ENCODE measurements around the gene ANKRD12.
"Not testable (repeated sequence)": the region's sequence is repeated elsewhere in the genome, so short reads cannot be mapped to it uniquely, and the experiment has no call there.

The ANKRD12 gene

DNA sequence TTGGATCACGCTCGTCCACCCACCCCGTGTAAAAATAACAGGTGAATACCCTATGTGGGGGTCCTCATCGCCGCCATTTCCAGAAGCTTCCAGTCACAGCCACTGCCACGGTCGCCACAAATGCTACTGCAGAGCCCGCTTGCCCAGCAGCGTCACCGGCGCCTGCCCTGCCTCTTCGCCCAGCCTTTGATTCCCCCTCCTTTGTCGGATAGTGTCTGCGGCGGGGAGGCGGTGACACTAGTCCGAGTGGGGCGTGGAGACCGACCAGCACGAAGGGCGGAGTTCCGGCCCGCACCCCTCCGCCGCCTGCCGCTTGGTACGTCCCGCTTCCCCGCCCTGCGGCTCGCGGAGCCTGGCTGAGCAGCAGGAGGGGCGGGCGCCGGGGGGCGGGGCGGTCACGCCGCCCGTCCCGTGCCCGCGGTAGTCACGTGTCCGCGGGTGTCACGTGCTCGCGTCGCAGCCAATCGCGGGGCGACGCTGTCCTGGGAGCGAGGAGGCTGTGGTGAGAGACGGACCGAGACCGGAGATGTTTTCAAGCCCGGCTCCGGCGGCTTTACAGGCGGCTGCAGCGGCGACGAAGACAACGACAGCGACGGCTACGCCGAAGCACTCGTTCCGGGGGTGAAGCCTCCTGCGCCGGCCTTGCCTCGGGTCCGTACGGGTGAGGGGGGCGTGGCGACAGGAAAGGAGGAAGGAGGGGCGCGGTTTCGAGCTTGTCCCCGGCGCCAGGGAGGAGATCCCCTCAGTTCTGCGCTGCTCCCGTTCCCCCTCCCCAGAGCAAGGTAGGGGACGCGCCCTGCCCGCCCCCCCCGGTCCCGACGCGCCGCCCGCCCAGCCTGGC is at the start of gene ANKRD12:
ANKRD12 (plus strand) TSS at position 467 of the 841 bp plus-strand sequence. CDS start 45,652 bp downstream, outside the sequence.
- DNase-seq = peak; percentile 99

DNA sequence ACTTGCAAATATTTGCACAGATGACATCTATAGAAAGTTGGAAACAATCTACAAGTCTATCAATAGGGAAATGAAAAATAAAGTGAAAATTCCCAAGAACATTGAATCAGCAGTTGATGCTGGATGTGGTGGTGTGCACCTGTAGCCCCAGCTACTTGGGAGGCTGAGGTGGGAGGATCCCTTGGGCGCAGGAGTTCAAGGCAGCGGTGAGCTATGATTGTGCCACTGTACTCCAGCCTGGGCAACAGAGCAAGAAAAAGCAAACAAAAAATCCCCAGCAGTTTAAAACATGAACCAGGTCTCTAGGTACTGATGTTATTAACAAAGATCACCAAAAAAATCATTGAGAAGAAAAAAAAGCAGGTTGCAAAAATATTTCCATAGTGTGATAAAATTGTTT is 49.4 kb upstream of the ANKRD12 start:
- no peak for DNase-seq

DNA sequence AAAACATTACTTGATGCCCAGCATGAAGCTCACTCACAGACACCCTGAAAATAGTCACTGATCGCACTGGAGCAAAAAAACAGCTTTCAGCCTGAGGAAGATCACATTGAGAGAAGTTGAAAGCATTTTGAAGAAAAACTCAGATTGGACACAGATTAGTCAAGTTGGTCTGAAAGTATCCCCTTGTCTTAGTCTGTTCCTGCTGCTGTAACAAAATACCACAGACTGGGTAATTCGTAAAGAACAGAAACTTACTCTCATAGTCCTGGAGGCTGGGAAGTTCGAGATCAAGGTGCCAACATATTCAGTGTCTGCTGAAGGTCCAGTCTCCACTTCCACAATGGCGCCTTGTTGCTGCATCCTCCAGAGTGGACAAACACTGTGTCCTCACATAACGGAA is 48.3 kb upstream of the ANKRD12 start:
- DNase-seq = no peak

- DNase-seq = not testable (repeated sequence)
Observed at GRCh38 chr18:9088727-9089126, 47.9 kb upstream of the ANKRD12 start.

GRCh38 chr18:9090578-9090977 is 46.0 kb upstream of the ANKRD12 start:
- no peak for DNase-seq

- peak; percentile 64 for DNase-seq
Observed at GRCh38 chr18:9091066-9091476, 45.5 kb upstream of the ANKRD12 start.

GRCh38 chr18:9092665-9093064 is 43.9 kb upstream of the ANKRD12 start:
- no peak for DNase-seq

DNA sequence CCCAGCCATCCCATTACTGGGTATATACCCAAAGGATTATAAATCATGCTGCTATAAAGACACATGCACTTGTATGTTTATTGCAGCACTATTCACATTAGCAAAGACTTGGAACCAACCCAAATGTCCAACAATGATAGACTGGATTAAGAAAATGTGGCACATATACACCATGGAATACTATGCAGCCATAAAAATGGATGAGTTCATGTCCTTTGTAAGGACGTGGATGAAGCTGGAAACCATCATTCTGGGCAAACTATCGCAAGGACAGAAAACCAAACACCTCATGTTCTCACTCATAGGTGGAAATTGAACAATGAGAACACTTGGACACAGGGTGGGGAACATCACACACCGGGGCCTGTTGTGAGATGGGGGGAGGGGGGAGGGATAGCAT is 43.5 kb upstream of the ANKRD12 start:
- not testable (repeated sequence) for DNase-seq

GRCh38 chr18:9094307-9095226 is 42.0 kb upstream of the ANKRD12 start:
- no peak for DNase-seq

DNA sequence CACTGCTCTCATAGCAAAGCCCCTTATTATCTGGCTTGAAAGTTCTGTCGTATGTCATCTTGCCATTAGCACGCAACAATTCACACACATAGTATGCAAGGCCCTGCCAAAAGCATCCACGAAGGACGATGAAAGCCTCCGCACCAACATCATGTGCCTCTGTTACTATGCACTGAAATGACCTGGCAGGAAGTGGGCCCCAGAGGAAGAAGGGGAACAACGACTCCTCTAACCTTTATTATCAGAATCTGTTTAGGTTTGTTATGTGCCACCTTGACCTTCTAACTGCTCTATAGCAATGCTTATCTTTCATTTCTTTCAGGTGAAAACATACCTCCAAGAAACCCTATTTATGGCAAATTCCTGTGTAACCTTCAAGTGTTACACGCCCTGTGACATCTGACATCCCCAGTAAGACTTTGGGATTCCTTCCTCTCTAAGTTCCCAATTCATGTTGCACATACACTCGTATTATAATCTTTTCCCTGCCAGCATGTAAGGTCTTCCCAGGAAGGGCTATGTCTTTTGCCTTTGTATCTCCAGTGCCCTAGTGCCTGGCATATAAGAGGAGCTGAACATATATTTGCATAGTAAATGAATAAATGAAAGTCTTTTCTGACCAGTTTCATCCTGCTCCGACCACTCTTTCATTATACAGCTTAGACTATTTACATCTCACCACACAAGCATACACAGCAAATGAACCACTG is 41.1 kb upstream of the ANKRD12 start:
- DNase-seq = peak; percentile 70

- no peak for DNase-seq
Observed at GRCh38 chr18:9096007-9096371, 40.6 kb upstream of the ANKRD12 start.

DNA sequence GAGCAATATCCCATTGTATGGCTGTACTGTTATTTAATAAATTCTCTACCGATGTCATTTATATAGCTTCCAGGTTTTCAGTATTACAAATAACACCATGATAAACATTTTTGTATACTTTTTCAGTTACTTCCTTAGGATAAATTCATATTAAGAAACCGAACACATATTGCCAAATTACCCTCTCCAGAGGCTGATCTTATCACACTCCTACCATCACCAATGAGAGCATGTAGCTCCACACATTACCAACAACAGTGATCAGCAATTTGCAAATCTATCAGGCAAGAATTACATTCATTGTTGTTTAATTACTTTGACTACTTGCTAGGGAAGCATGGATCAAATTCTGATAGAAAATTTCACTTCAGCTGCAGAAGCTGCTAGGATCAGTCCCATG is 39.9 kb upstream of the ANKRD12 start:
- DNase-seq = no peak

GRCh38 chr18:9097349-9097748 is 39.2 kb upstream of the ANKRD12 start:
- no peak for DNase-seq

DNA sequence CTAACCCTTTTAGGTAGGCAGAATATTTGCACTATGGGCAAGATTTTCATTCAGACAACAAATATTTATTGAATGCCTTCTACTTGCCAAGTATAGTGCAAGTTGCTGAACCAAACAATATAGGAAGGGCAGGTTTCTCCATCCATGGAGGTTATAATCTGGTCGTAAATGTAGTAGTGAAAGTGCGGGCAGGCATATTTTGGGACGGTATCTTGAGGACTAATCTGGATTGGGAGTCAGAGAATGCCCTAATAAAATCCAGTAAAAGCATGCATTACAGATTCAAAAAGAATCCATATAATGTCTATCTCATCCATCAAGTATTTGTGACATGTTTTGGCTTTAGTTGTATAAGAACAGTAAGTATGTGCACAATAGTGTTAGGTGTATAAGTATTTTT is 35.8 kb upstream of the ANKRD12 start:
- no peak for DNase-seq

DNA sequence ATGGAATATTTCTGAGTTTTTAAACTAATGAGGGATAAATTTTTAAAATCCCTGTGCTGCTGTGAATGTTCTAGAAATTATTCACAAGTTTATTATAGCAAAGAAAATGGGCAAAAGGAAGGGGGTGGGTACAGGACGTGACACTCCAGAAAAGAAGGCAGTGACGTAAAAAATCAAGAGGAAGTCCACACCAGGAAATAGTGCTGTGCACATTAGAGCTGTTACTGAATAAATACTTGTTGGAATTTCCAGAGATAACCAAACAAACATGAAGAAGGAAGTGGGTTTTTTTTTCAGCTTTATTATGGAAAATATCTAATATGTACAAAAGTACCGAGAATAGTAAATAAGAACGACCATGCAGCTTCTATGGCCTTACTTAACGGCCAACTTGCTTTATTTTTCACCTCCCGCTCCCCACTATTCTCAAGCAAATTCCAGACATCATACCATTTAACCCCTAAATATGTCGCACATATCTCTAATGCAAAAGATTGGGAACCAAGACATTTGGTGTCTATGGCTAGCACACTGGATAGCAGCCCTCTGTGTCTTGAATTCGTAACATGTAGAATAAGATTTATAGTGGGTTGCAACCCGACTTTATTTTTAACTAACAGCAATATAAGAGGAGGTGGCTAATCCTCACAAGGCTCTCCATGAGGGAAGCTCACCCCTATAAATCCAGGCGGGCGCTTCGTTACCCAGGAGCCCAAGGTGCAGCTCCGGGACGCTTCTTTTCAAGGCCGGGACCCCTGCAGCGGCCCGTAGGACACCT is 34.7 kb upstream of the ANKRD12 start:
- peak; percentile 56 for DNase-seq

DNA sequence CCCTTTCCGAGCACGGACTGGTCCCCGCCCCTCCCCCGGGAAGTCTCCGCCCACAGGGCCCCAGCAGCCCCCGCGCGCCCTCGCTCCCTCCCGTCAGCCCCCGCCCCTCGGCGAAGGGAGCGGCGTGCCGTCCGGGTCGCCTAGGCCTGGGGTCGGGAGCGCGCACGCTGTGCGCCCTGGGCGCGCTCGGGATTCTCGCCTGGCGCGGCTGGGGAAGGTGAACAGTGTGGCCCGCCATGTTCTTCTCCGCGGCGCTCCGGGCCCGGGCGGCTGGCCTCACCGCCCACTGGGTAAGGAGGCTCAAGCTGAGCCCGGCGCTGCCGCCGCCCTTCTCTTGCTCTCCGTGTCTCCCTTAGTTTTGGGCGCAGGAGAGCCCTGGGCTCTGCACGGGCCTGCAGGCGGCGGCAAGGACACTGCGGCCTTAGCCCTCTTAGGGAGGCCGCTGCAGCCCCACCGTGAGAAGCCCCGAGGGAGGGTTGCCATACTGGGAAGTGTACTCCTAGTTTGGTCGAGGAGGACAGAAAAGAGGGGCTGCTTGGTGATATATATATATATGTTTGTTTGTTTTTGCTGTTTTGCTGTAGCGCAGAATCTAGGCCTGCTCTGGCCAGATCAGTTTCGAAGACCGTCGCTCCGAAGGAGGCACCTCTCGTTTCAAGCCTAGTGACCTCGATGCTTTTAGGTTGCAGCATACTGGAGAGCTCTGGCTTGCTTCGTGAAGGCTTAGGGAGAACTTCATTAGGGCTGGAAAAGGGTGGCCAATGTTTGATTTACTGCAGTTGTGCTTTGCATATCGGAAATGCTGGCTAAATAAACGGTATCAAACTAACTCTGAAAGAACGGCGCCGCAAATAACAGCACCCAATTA is 33.8 kb upstream of the ANKRD12 start, which contains the start of gene NDUFV2:
NDUFV2 (plus strand) TSS at position 192 of the 868 bp plus-strand sequence; CDS start at position 237, 45 bp downstream.
- peak; percentile 96 for DNase-seq

DNA sequence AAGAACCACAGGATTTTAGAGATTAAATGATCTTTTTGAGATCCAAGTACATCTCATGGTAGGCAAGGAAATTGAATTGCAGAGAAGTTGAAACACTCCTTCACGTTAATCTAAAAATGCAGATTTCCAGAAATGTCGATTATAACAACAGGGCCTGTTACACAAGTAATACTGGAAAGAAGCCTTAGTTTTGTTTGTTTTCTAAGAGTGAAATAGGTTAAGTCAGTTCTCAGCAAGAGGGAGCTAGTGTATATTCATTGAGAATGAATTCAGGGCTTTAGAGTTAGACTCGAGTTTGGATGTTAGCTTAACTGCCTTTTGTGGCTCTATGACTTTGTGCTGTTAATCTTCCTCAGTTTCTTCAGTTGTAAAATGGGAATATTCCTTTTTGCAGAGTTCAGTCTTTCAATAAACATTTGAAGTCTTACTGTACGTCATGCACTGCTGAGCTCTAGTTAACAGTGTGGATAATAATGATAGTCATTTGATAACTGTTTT is 33.2 kb upstream of the ANKRD12 start:
- DNase-seq = no peak

GRCh38 chr18:9104244-9104901 is 32.2 kb upstream of the ANKRD12 start:
- no peak for DNase-seq

DNA sequence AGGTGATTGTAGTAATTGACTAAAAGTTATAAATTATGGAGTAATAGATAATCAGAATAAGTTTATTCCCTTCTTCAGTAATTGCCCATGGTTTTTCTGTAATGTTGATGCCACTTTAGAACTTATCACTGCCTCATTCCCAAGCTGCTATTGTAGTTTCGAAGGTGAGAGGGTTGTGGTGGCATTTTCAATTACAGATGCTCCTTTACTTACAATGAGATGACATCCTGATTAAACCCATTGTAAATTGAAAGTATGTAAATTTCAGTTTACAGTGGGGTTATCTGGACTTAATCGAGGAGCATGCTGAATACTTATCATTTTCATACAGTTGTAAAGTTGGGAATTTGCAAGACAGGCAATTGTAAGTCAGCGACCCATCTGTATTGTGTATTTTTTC is 31.2 kb upstream of the ANKRD12 start:
- no peak for DNase-seq

DNA sequence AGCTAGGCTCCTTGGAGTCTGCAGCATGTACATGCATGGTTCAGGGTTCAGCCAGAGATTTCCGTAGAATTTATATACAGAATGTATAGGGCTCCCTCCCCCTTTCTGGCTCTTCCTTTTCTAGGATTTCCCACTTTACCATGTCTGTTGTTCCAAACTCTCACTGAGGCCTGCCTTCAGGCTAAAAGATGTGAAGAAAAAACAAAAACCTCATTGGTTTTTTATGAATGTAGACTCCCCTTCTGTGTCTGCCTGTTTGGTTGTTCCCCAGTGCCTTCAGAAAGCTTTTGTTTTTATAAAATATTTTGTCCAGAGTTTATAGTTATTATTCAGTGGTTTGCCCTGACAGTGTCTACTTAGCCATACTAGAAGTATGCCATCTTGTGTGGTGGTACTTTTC is 30.5 kb upstream of the ANKRD12 start:
- no peak for DNase-seq
